Measurements from ENCODE around the gene CGNL1.

The CGNL1 gene

DNA sequence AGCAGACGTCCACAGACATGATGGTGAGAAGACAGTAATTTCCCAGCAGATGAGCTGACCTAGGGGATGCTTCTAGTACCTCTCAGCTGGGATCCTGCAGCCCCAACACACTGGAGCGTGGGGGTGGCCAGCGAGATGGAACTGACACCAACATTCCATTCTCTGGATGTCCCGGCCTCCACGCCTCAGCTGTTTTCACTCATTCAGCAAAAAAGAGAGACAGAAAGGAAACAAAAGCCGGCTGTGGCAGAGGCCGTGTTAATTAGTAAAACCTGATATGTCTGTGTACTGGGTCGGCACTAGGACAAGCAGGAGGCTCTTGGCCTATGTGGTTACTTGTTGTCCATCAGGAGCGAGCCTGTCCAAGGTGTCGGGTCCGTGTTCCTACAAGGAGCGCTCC lies 132.8 kb downstream of the CGNL1 start:
- Histone ChIP-seq H2AFZ (ENCODE audit: low read length) (no peak overlapping the region), H3F3A (ENCODE audit: insufficient read depth, low read length) (no peaks in the 10 kb centered on the region), H3K9me3 (replicated peaks; ENCODE audit: insufficient read depth, low read length) (no peaks in the 10 kb centered on the region), H3K9me2 (replicated peaks; ENCODE audit: insufficient read depth, low read length) (no peaks in the 10 kb centered on the region), H3K79me2 (ENCODE audit: low read length) (no peaks in the 10 kb centered on the region), H4K20me1 (ENCODE audit: insufficient read depth, low read length) (no peaks in the 10 kb centered on the region), H3K4me1 (ENCODE audit: low read length) (no peaks in the 10 kb centered on the region), H3K27ac (ENCODE audit: low read length) (no peak overlapping the region), H3K4me3 (ENCODE audit: low read length) (no peak overlapping the region), H3K4me2 (ENCODE audit: low read depth, low read length) (no peak overlapping the region), H3K9ac (ENCODE audit: low read length) (no peak overlapping the region), H3K27me3 (replicated peaks; ENCODE audit: insufficient read depth, low read length) (no peaks in the 10 kb centered on the region), H3K36me3 (replicated peaks; ENCODE audit: insufficient read depth, low read length) (no peaks in the 10 kb centered on the region)
- DNase-seq, result no peak
- TF ChIP-seq, protein P1, sequence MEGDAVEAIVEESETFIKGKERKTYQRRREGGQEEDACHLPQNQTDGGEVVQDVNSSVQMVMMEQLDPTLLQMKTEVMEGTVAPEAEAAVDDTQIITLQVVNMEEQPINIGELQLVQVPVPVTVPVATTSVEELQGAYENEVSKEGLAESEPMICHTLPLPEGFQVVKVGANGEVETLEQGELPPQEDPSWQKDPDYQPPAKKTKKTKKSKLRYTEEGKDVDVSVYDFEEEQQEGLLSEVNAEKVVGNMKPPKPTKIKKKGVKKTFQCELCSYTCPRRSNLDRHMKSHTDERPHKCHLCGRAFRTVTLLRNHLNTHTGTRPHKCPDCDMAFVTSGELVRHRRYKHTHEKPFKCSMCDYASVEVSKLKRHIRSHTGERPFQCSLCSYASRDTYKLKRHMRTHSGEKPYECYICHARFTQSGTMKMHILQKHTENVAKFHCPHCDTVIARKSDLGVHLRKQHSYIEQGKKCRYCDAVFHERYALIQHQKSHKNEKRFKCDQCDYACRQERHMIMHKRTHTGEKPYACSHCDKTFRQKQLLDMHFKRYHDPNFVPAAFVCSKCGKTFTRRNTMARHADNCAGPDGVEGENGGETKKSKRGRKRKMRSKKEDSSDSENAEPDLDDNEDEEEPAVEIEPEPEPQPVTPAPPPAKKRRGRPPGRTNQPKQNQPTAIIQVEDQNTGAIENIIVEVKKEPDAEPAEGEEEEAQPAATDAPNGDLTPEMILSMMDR (IDR thresholded peaks at IDR 0.05; ENCODE audit: low read length), result no peak
- TF ChIP-seq EZH2 (optimal IDR thresholded peaks at IDR 0.05; ENCODE audit: low read depth, low read length) (no peak), EZH2phosphoT487 (IDR thresholded peaks at IDR 0.05; ENCODE audit: low read length) (no peak)

DNA sequence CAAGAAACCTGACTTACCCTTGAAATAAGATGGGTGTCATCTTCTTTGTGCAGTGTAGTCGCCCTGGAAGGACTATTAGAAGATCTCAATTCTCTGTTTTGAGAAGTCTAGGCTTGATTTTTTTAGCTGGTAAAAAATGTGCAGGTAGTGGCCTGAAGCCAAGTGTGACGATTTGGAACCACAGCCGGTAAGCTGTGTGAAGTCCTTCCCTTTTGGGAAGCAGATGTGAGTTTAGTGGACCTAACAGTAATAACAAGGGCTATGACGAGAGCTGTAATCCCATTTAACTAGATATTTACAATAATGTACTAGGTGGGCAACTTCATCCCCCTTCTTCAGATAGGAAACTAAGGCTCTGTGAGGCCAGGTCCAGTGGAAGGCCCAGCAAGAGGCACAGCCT lies 133.7 kb downstream of the CGNL1 start:
- no peak overlapping the region for H3K4me2 ChIP-seq (ENCODE audit: low read depth, low read length)
- no peaks in the 10 kb centered on the region for H3K27me3 ChIP-seq (replicated peaks; ENCODE audit: insufficient read depth, low read length)
- no peak for DNase-seq
- H3K4me3 ChIP-seq (ENCODE audit: low read length), result no peak overlapping the region
- TF ChIP-seq EZH2 (optimal IDR thresholded peaks at IDR 0.05; ENCODE audit: low read depth, low read length) (no peak), EZH2phosphoT487 (IDR thresholded peaks at IDR 0.05; ENCODE audit: low read length) (no peak)
- TF ChIP-seq, protein P1 (IDR thresholded peaks at IDR 0.05; ENCODE audit: low read length), result no peak
- no peaks in the 10 kb centered on the region for H3K36me3 ChIP-seq (replicated peaks; ENCODE audit: insufficient read depth, low read length)
- H3K9ac ChIP-seq (ENCODE audit: low read length), result no peak overlapping the region
- H3K4me1 ChIP-seq (ENCODE audit: low read length), result no peaks in the 10 kb centered on the region
- H2AFZ ChIP-seq (ENCODE audit: low read length), result no peak overlapping the region
- no peak overlapping the region for H3K27ac ChIP-seq (ENCODE audit: low read length)
- H3K9me3 ChIP-seq (replicated peaks; ENCODE audit: insufficient read depth, low read length), result no peaks in the 10 kb centered on the region
- H3K79me2 ChIP-seq (ENCODE audit: low read length), result no peaks in the 10 kb centered on the region
- H3F3A ChIP-seq (ENCODE audit: insufficient read depth, low read length), result no peaks in the 10 kb centered on the region
- H3K9me2 ChIP-seq (replicated peaks; ENCODE audit: insufficient read depth, low read length), result no peaks in the 10 kb centered on the region
- H4K20me1 ChIP-seq (ENCODE audit: insufficient read depth, low read length), result no peaks in the 10 kb centered on the region

DNA sequence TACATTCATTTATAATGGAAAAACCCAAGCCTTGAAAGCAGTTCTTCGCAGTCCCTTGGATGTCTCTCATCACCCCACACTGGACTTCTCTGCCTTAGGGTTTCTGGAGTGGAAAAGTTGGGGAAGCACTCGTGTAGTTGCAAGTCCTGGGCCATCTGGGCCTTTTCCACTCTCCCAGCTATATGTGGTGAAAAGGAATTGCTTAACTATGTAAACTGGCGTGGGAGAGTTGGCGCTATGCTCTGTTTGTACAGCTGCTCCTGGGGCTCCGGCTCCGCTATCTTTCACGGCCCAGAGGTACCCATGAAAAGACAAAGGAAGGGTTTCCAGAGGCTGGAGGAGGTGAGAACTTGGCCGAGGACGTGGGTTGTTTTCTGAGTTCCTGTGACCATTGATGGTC lies 134.3 kb downstream of the CGNL1 start:
- Histone ChIP-seq H3K79me2 (ENCODE audit: low read length) (no peaks in the 10 kb centered on the region), H3K36me3 (replicated peaks; ENCODE audit: insufficient read depth, low read length) (no peaks in the 10 kb centered on the region), H3K4me2 (ENCODE audit: low read depth, low read length) (no peak overlapping the region), H3K9me3 (replicated peaks; ENCODE audit: insufficient read depth, low read length) (no peaks in the 10 kb centered on the region), H4K20me1 (ENCODE audit: insufficient read depth, low read length) (no peaks in the 10 kb centered on the region), H3K4me1 (ENCODE audit: low read length) (no peaks in the 10 kb centered on the region), H3K27ac (ENCODE audit: low read length) (no peak overlapping the region), H3F3A (ENCODE audit: insufficient read depth, low read length) (no peaks in the 10 kb centered on the region), H3K9me2 (replicated peaks; ENCODE audit: insufficient read depth, low read length) (no peaks in the 10 kb centered on the region), H3K4me3 (ENCODE audit: low read length) (no peak overlapping the region), H2AFZ (ENCODE audit: low read length) (no peak overlapping the region), H3K27me3 (replicated peaks; ENCODE audit: insufficient read depth, low read length) (no peaks in the 10 kb centered on the region), H3K9ac (ENCODE audit: low read length) (no peak overlapping the region)
- no peak for DNase-seq
- TF ChIP-seq, protein P1 (IDR thresholded peaks at IDR 0.05; ENCODE audit: low read length), result no peak
- TF ChIP-seq EZH2phosphoT487 (IDR thresholded peaks at IDR 0.05; ENCODE audit: low read length), result no peak
